HG03469 (cell line): ENCODE results near the gene ZNF451.
"Not testable (repeated sequence)": the region's sequence is repeated elsewhere in the genome, so short reads cannot be mapped to it uniquely, and the experiment has no call there.

Experiments used
- ATAC-seq: cut with Tn5 transposase; IDR thresholded peaks from one replicate; pipeline ENCODE4 v1.9.1; 2021; ENCODE audit warnings: mild to moderate bottlenecking, moderate library complexity, moderate number of reproducible peaks; ENCODE audit not compliant: unreplicated experiment

ZNF451 gene

GRCh38 chr6:57089687-57090457 is at the start of gene ZNF451:
TSS of gene ZNF451 (plus strand) at chr6:57090188. CDS start at chr6:57090254, 66 bp downstream.
- peak; percentile 89 for ATAC-seq

DNA sequence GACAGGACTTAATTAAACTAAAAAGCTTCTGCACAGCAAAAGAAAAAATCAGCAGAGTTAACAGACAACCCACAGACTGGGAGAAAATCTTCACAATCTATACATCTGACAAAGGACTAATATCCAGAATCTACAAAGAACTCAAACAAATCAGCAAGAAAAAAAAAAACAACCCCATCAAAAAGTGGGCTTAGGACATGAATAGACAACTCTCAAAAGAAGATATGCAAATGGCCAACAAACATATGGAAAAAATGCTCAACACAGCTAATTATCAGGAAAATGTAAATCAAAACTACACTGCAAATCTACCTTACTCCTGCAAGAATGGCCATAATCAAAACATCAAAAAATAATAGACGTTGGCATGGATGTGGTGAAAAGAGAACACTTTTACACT is 45.9 kb upstream of the ZNF451 start:
- ATAC-seq = not testable (repeated sequence)

- no peak for ATAC-seq
These were observed 45.4 kb upstream of the ZNF451 start for GRCh38 chr6:57044568-57044967.

DNA sequence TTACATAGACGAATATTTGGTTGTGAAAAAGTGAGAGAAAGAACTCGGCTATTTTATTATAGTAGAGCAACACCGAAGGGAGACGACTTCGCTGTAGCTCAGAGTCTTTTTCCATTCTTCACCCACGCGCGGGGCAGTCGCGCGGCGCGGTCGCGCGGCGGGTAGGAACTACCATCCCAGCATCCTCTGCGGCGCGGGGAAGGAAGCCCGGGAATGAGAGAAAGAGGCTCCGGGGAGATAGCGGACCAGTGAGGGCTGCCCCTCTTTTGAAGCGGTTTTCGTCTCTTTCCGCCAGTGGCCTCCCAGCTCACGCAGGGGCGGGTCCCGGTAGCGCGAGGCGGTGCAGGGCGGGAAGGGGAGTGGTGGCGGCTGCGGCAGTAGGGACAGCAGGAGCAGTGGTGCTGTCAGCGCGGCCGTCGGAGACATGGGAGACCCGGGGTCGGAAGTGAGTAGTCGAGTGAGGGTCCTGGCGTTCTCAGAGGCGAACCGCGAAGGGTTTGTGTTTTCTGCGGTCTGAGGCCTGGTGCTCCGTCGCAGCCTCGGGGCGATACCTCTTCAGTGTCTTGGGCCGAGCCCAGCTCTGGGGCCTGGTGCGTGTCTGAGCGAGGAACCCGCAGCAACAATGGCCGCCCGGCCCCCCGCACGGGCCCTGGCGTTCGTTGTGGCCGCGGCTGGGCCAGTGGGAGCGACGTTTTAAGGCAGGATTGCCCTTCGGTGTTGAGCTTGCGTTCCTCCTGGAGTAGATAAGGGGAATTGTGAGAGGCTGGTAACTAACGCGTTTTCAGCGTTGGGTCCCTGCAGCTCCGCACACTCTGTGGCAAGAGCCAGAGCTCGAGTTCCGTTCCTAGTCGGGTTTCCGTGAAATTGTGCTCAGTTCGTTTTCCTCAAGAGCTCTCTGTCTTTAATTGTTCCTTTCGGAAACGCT is 43.4 kb upstream of the ZNF451 start, which contains the start of gene KIAA1586:
KIAA1586 (plus strand) TSS at position 362 of the 925 bp plus-strand sequence; CDS start at position 425, 63 bp downstream.
- peak; percentile 86 for ATAC-seq

- peak; percentile 17 for ATAC-seq
These were observed 42.8 kb upstream of the ZNF451 start for GRCh38 chr6:57047257-57047585.

DNA sequence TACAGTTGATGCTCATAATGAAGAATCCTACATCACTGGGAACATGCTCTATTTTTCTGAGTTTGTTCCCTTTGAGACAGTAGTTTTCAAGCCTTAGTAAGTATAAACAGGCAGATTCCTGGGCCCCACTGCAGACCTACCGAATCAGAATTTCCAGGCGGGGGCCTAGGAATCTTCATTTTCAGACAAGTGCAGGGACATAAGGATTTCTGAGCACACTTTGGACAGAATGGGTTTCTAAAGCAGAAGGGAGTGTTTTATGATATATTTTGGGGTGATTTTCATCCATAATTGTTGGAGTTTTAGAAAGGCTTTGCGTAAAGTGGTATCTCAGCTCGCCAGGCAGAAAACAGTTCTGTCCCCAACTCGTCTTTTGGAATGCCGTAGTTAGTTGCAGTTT is 42.1 kb upstream of the ZNF451 start:
- ATAC-seq = not testable (repeated sequence)

GRCh38 chr6:57048577-57048976 is 41.4 kb upstream of the ZNF451 start:
- no peak for ATAC-seq

DNA sequence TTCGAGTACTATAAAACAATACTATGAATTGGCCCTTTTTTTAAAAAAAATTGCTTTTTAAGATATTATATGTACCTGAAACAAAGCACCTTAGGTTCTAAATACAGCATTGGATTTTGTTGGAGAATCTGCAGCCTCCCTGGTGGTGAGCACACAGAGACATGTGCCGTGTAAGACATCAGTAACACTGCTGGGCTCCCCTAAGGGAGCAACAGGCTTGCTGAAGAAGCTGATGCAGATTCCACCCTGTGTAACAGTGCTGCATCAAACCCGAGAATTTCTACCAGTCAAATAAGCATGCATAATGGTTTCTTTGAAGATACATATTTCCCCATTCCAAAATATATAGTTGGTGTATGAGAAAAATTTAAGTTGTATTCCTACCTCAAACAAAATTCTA is 26.1 kb upstream of the ZNF451 start:
- no peak for ATAC-seq

GRCh38 chr6:57064809-57065208 is 25.2 kb upstream of the ZNF451 start:
- no peak for ATAC-seq

DNA sequence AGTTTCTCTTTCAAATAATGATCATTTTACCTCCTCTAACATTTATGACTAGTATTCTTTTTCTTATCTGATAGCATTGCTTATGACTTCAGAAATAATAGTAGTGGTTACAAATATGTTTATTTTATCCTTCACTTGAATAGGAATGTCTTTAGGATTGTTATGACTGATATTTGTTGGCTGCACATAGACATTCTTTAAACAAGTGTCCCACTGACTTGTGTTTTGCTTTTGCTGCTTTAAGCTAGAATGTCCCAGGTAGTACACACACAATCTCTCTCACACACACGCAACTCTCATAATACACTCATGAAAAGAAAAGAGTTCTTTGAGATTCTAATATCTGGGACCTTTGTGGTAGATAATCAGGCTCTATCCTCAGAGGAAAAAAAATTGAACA is 21.9 kb upstream of the ZNF451 start:
- ATAC-seq = no peak

DNA sequence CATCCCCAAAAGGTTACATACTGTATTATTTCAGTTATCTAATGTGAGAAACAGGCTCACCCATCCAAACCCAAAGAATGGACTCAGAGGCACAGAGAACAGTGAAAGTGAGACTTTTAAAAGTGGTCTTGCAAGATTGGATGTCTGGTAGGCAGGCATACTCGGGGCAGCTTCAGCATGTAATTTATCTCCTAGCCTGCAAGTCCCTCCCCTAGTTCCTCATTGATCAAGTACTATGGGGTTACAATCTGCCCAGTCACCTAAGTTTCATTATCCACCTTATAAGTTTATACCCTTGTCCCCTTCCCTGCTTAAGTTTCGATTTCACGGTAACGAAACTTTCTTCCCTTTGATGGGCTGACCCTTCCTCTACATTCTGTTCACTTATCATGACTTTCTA is 20.8 kb upstream of the ZNF451 start:
- ATAC-seq = no peak

GRCh38 chr6:57069920-57070331 is 20.1 kb upstream of the ZNF451 start:
- no peak for ATAC-seq

GRCh38 chr6:57072108-57072507 is 17.9 kb upstream of the ZNF451 start:
- ATAC-seq = no peak

- no peak for ATAC-seq
These were observed 15.6 kb upstream of the ZNF451 start for GRCh38 chr6:57074383-57074782.

GRCh38 chr6:57075092-57075491 is 14.9 kb upstream of the ZNF451 start:
- ATAC-seq = no peak

DNA sequence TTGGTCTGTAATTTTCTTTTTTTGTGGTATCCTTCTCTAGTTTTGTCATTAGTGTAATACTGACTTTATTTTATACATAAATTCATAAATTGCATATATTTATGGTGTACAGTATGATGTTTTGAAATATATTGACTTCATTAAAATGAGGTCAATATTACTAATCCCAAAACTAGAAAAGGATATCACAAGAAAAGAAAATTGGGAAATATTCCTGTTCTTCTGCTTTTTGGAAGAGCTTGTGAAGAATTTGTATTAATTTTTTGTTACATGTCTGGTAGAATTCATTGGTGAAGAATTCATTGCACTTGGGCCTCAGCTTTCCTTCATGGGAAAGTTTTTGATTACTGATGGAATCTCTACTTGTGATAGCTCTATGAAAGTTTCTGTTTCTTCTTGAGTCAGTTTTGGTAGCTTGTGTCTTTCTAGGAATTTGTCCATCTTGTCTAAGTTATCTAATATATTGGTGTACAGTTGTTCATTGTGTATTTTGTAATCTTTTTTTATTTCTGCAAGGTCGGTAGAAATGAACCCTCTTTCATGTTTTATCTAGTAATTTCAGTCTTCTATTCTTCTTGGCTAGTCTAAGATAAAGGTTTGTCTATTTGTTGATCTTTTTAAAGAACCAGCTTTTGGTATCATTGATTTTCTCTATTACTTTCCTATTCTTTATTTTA is 11.3 kb upstream of the ZNF451 start:
- no peak for ATAC-seq

DNA sequence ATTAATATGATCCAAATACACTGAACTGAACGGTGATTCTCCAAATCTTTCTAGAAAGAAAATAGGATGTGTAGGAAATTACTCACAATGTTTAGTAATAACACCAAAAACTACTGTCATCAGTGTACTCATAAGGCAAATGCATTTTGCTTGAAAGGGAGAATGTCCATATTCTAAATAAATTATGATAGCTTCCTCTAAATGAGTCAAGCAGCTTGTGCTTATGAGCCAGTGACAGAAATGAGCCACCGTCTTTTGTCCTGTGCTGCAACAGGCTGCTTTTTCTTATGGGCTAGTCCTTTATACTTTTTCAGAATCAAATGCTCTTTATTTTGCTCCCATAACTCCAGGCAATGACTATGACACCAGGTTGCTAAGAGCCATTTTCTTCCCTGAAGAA is 4.5 kb upstream of the ZNF451 start:
- no peak for ATAC-seq

DNA sequence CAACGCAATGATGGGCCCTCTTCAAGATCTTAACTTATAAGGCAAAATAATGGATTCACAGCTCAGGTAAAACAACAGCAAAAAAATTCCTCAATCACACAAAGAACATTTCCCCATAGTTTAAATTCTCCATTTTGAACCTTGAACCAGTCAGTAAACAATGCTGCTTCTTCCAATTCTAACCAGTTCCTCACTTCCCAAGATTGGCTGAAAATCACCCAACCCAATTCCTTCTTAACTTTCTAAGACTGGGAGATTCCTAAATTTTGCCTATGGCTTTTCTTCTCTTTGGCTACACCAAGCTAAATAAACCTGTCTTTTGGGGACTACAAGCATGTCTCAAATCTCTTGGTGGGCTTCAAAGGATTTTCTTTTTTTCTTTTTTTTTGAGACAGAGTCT is 3.1 kb upstream of the ZNF451 start:
- no peak for ATAC-seq

DNA sequence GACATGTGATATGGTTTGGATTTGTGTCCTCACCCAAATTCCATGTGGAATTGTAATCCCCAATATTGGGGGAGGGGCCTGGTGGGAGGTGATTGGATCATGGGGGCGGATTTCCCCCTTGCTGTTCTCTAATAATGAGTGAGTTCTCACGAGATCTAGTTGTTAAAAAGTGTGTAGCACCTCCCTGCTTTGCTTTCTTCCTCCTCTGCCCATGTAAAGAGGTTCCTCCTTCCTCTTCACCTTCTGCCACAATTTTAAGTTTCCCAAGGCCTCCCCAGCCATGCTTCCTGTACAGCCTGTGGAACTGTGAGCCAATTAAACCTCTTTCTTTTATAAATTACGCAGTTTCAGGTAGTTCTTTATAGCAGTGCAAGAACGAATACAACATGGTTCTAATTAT is 2.1 kb upstream of the ZNF451 start:
- ATAC-seq = no peak

- no peak for ATAC-seq
These were observed 723 bp upstream of the ZNF451 start for GRCh38 chr6:57089265-57089664.

- not testable (repeated sequence) for ATAC-seq
These were observed 575 bp downstream of the ZNF451 start for GRCh38 chr6:57090458-57091067.
